NT2/D1 (cell line): ENCODE measurements around the gene PRKG1.

ENCODE experiments used
- YY1 ChIP-seq: IDR thresholded peaks from 2 replicates; pipeline ENCODE4 v1.6.1; 2011; ENCODE audit not compliant: insufficient read length, insufficient read depth
- ZNF274 ChIP-seq: IDR thresholded peaks from 2 replicates; pipeline ENCODE4 v1.6.1; 2011; ENCODE audit warnings: mild to moderate bottlenecking, low read depth, low read length

DNA sequence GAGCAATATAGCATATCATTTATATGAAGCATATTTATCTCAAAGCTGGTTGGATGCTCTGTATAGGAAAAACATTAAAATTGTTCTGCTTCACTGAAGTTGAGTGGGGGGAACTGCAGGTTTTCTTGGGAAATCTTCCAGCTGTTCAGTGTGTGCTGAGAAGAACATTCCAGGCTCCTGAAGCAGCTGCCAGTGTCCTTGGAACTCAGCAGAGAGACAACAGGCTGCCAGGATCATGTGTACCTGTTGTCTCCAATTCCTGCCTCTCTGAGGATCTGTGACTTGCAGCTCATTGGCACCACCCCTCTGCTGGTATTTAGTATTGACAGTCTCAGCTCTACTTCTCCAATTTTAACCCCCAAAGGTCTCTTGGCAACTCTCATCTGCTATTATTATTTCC is 42.3 kb upstream of the PRKG1 start:
- no peak for TF ChIP-seq ZNF274
- TF ChIP-seq YY1 = no peak
